IMR-90 (cell line): ENCODE results near the gene HYI. TPM values are rescaled to one million over a fixed set of nuclear protein-coding genes. Genes with fewer than 3 reads are reported as not detected.
A peak's percentile ranks its signal among the peaks of the same experiment; 100 is the strongest.

Experiments
- ATAC-seq: fragments of 200-7000 bp; cut with Tn5 transposase; 2 replicates; pipeline ENCODE4 v1.9.1; 2020; ENCODE audit warnings: low read depth, mild to moderate bottlenecking, moderate library complexity
- BruUV-seq: library from RNA; stranded (reverse); fragments of 400-500 nt; replicated peaks from 2 replicates; lab custom pipeline; 2021; lab: Mats Ljungman, UMichigan
- CTCF ChIA-PET: fragments of 300-600 bp; formaldehyde crosslinking; extraction: SDS; loops from one replicate; lab custom pipeline; 2021; ENCODE audit warnings: antibody characterized with exemption; lab: Yijun Ruan, JAX
- POLR2A ChIA-PET: fragments of 300-600 bp; sonication (Branson Sonifier 250); formaldehyde crosslinking; loops from one replicate; lab custom pipeline; 2022; ENCODE audit warnings: antibody characterized with exemption; ENCODE audit not compliant: unreplicated experiment; lab: Charles Lee
- DNase-seq: peaks from one replicate; pipeline ENCODE4 v3.0.0; 2013
- H2AFZ ChIP-seq: replicated peaks from 2 replicates; pipeline ENCODE3; 2013; ENCODE audit warnings: low read length, mild to moderate bottlenecking; ENCODE audit not compliant: poor library complexity
- H2AK5ac ChIP-seq: 2 replicates; pipeline ENCODE4 v1.6.1; 2013; ENCODE audit warnings: low read depth, low read length, inconsistent platforms
- H2AK9ac ChIP-seq: replicated peaks from 2 replicates; pipeline ENCODE3; 2013; ENCODE audit warnings: mild to moderate bottlenecking, low read depth, low read length, moderate library complexity; ENCODE audit not compliant: poor library complexity
- H2BK120ac ChIP-seq: 2 replicates; pipeline ENCODE4 v1.6.1; 2013; ENCODE audit warnings: low read depth, low read length, inconsistent platforms
- H2BK15ac ChIP-seq: 3 replicates; pipeline ENCODE4 v1.6.1; 2013; ENCODE audit warnings: low read depth, low read length, inconsistent platforms
- H2BK20ac ChIP-seq: 2 replicates; pipeline ENCODE4 v1.6.1; 2013; ENCODE audit warnings: low read depth, mild to moderate bottlenecking, inconsistent platforms, low read length, moderate library complexity
- H2BK5ac ChIP-seq: 2 replicates; pipeline ENCODE4 v1.6.1; 2013; ENCODE audit warnings: mild to moderate bottlenecking, low read depth, low read length, inconsistent platforms; ENCODE audit not compliant: poor library complexity, severe bottlenecking
- H3K14ac ChIP-seq: replicated peaks from 2 replicates; pipeline ENCODE4 v1.6.1; 2013; ENCODE audit warnings: low read depth, low read length, inconsistent platforms
- H3K18ac ChIP-seq: 2 replicates; pipeline ENCODE4 v1.6.1; 2013; ENCODE audit warnings: low read depth, low read length, control low read depth
- H3K23ac ChIP-seq: 2 replicates; pipeline ENCODE4 v1.6.1; 2013; ENCODE audit warnings: low read depth, low read length, inconsistent platforms
- H3K27ac ChIP-seq: 2 replicates; pipeline ENCODE4 v1.5.1; 2013; ENCODE audit warnings: mild to moderate bottlenecking, control low read depth, low read length; ENCODE audit not compliant: insufficient read depth
- H3K27me3 ChIP-seq: 2 replicates; pipeline ENCODE4 v1.6.1; 2013; ENCODE audit warnings: low read length; ENCODE audit not compliant: control insufficient read depth, insufficient read depth
- H3K36me3 ChIP-seq: 2 replicates; pipeline ENCODE4 v1.6.1; 2013; ENCODE audit warnings: low read length, mixed read lengths; ENCODE audit not compliant: control insufficient read depth, insufficient read depth
- H3K4ac ChIP-seq: 2 replicates; pipeline ENCODE4 v1.6.1; 2013; ENCODE audit warnings: low read depth, low read length, inconsistent platforms
- H3K4me1 ChIP-seq: 2 replicates; pipeline ENCODE4 v1.6.1; 2013; ENCODE audit warnings: low read length, mixed read lengths; ENCODE audit not compliant: control insufficient read depth, insufficient read depth
- H3K4me2 ChIP-seq: 2 replicates; pipeline ENCODE4 v1.6.1; 2013; ENCODE audit warnings: low read depth, mild to moderate bottlenecking, control low read depth, low read length, moderate library complexity
- H3K4me3 ChIP-seq: 2 replicates; pipeline ENCODE4 v1.5.1; 2013; ENCODE audit warnings: low read depth, mild to moderate bottlenecking, control low read depth, low read length, moderate library complexity; ENCODE audit not compliant: insufficient read depth
- H3K56ac ChIP-seq: 2 replicates; pipeline ENCODE4 v1.6.1; 2013; ENCODE audit warnings: low read length, inconsistent platforms; ENCODE audit not compliant: insufficient read depth; ENCODE audit errors: extremely low read depth
- H3K79me1 ChIP-seq, 2 experiments: 2 replicates each; pipeline ENCODE4 v1.6.1; 2013; ENCODE audit warnings: low read length in 2 of 2, inconsistent platforms in 1 of 2, low read depth in 1 of 2
- H3K9ac ChIP-seq: 2 replicates; pipeline ENCODE4 v1.6.1; 2013; ENCODE audit warnings: low read depth, low read length, control low read depth
- H3K9me1 ChIP-seq: 2 replicates; pipeline ENCODE4 v1.6.1; 2013; ENCODE audit warnings: low read length, inconsistent platforms; ENCODE audit not compliant: insufficient read depth
- H3K9me3 ChIP-seq: 2 replicates; pipeline ENCODE4 v1.6.1; 2013; ENCODE audit warnings: low read length; ENCODE audit not compliant: control insufficient read depth, insufficient read depth
- H4K20me1 ChIP-seq: 2 replicates; pipeline ENCODE4 v1.6.1; 2013; ENCODE audit warnings: low read length, inconsistent platforms; ENCODE audit not compliant: insufficient read depth
- H4K5ac ChIP-seq: 2 replicates; pipeline ENCODE4 v1.6.1; 2013; ENCODE audit warnings: mild to moderate bottlenecking, low read depth, low read length, control low read depth
- H4K8ac ChIP-seq, 2 experiments: 2 replicates each; pipeline ENCODE4 v1.6.1; 2013; ENCODE audit warnings: low read depth in 2 of 2, low read length in 2 of 2, control low read depth in 1 of 2, inconsistent platforms in 1 of 2
- H4K91ac ChIP-seq: 2 replicates; pipeline ENCODE4 v1.6.1; 2013; ENCODE audit warnings: low read depth, low read length, inconsistent platforms; ENCODE audit not compliant: insufficient read depth
- BHLHE40 ChIP-seq: fragments of 150-350 bp; IDR thresholded peaks from 2 replicates; pipeline ENCODE4 v1.6.1; 2016; ENCODE audit warnings: mild to moderate bottlenecking, low read depth, low read length
- CHD1 ChIP-seq: IDR thresholded peaks from 2 replicates; pipeline ENCODE4 v1.6.1; 2012; ENCODE audit warnings: low read depth, low read length, improper control_type of control experiment
- MXI1 ChIP-seq: IDR thresholded peaks from 2 replicates; pipeline ENCODE4 v1.6.1; 2012; ENCODE audit warnings: low read depth, mild to moderate bottlenecking, low read length, moderate library complexity, borderline replicate concordance
- NFE2L2 ChIP-seq: fragments of 150-350 bp; IDR thresholded peaks from 2 replicates; pipeline ENCODE4 v1.6.1; 2016; ENCODE audit warnings: low read depth, mild to moderate bottlenecking, low read length
- POLR2A ChIP-seq: IDR thresholded peaks from 2 replicates; pipeline ENCODE4 v1.6.1; 2012; ENCODE audit warnings: mild to moderate bottlenecking, low read depth, low read length
- RAD21 ChIP-seq: IDR thresholded peaks from 2 replicates; pipeline ENCODE4 v1.6.1; 2012; ENCODE audit warnings: low read length, improper control_type of control experiment
- RCOR1 ChIP-seq: IDR thresholded peaks from 2 replicates; pipeline ENCODE4 v1.6.1; 2012; ENCODE audit warnings: mild to moderate bottlenecking, low read length, improper control_type of control experiment; ENCODE audit not compliant: insufficient replicate concordance
- RFX5 ChIP-seq: IDR thresholded peaks from 2 replicates; pipeline ENCODE4 v1.8.0; 2012; ENCODE audit warnings: low read depth, mild to moderate bottlenecking, low read length, moderate library complexity
- SMC3 ChIP-seq: fragments of 150-350 bp; IDR thresholded peaks from 2 replicates; pipeline ENCODE4 v1.6.1; 2016; ENCODE audit warnings: low read depth, mild to moderate bottlenecking, antibody characterized with exemption, low read length, moderate library complexity
- WGBS, 2 experiments: methylation state at CpG; one replicate each; pipeline versions ENCODE4 v1.1.5 to v1.1.7; 2013; ENCODE audit warnings: missing lambda C conversion rate in 2 of 2; ENCODE audit not compliant: insufficient read length in 1 of 2; ENCODE audit errors: extremely low coverage in 2 of 2; 5-methylcytosine and 5-hydroxymethylcytosine counted together
- dilution Hi-C: fragments of 300-500 bp; cut with HindIII; formaldehyde crosslinking; loops from one replicate; pipeline ENCODE4 v1.14.3; 2018; ENCODE audit warnings: low sequenced_read_pairs; ENCODE audit not compliant: unreplicated experiment
- in situ Hi-C: fragments of 300-500 bp; cut with MboI; formaldehyde crosslinking; loops from 3 replicates; pipeline ENCODE4 v1.14.3; 2019; ENCODE audit warnings: low sequenced_read_pairs, inconsistent platforms, mixed read lengths
- intact Hi-C: fragments of 100-400 bp; cut with micrococcal nuclease; formaldehyde crosslinking; loops from 2 replicates; pipeline ENCODE4 v1.10.0; 2022
- polyA plus RNA-seq, 3 experiments: library from polyadenylated mRNA; depleted of rRNA; stranded (reverse); fragments of >200 nt; gene quantifications; 2 replicates each; pipeline ENCODE4 v1.2.3, GENCODE V29; 2012; ENCODE audit warnings: low replicate concordance in 1 of 3
- total RNA-seq: library from RNA; depleted of rRNA; stranded (reverse); fragments of >200 nt; gene quantifications from 2 replicates; pipeline ENCODE4 v1.2.3, GENCODE V29; 2012
- TF ChIP-seq, protein P1 (sequence below): fragments of 150-350 bp; IDR thresholded peaks from 2 replicates; pipeline ENCODE4 v1.6.1; 2017; ENCODE audit warnings: mild to moderate bottlenecking, antibody characterized with exemption, low read length, low read depth
- TF ChIP-seq, protein P2 (sequence below): conservative IDR thresholded peaks from 2 replicates; pipeline ENCODE4 v1.5.1; 2012; ENCODE audit warnings: mild to moderate bottlenecking, low read depth, low read length, improper control_type of control experiment
- TF ChIP-seq, protein P3 (sequence below): fragments of 150-350 bp; IDR thresholded peaks from 2 replicates; pipeline ENCODE4 v1.6.1; 2016; ENCODE audit warnings: low read depth, mild to moderate bottlenecking, low read length, moderate library complexity, borderline replicate concordance

Gene HYI
- total and polyA plus RNA-seq, 2 of the 4 experiments (the other 2 are of a cell fraction): 21.5 to 53.7 TPM

DNA sequence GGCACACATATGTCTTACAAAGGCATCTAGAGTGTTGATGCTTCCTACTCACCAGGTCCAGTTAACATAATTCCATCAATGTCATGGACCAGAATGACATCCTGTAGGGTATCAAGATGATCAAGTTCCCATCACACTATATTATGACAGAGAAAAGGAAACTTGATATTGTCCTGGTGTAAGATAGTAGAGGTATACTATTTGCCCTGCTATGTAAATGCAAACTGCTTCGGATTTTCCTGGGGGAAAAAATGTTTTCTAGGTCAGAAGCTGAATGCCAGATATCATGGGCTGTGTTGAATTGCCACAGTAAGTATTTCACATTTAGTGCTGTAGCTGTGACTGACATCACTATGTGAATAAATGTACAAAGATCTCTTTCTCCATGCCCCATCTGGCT, 16.2 kb upstream of the HYI start:
- H3K79me1 ChIP-seq: peaks cover 0 to 10% of the 10 kb centered on the region in 2 experiments; a peak in 3 of 4 replicates
- H2BK15ac ChIP-seq: peak overlapping the region; percentile 92
- no peak overlapping the region for H3K4me3 ChIP-seq
- no peak overlapping the region for H2AK9ac ChIP-seq
- no peak overlapping the region for H2BK5ac ChIP-seq
- H4K8ac ChIP-seq: peak overlapping the region; percentile 41 to 95; a peak in 2 of 4 replicates
- no peaks in the 10 kb centered on the region for H3K36me3 ChIP-seq
- H3K4me2 ChIP-seq: no peak overlapping the region
- intact Hi-C loops: no loop called here
- peak overlapping the region; percentile 65 for H2AK5ac ChIP-seq
- no peaks in the 10 kb centered on the region for H4K20me1 ChIP-seq
- no peak for TF ChIP-seq SMC3
- TF ChIP-seq MXI1: no peak
- TF ChIP-seq, protein P1, sequence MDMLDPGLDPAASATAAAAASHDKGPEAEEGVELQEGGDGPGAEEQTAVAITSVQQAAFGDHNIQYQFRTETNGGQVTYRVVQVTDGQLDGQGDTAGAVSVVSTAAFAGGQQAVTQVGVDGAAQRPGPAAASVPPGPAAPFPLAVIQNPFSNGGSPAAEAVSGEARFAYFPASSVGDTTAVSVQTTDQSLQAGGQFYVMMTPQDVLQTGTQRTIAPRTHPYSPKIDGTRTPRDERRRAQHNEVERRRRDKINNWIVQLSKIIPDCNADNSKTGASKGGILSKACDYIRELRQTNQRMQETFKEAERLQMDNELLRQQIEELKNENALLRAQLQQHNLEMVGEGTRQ: no peak
- no peak for TF ChIP-seq RFX5
- TF ChIP-seq RCOR1: no peak
- no peak for TF ChIP-seq BHLHE40
- no peak for TF ChIP-seq RAD21
- TF ChIP-seq, protein P2, sequence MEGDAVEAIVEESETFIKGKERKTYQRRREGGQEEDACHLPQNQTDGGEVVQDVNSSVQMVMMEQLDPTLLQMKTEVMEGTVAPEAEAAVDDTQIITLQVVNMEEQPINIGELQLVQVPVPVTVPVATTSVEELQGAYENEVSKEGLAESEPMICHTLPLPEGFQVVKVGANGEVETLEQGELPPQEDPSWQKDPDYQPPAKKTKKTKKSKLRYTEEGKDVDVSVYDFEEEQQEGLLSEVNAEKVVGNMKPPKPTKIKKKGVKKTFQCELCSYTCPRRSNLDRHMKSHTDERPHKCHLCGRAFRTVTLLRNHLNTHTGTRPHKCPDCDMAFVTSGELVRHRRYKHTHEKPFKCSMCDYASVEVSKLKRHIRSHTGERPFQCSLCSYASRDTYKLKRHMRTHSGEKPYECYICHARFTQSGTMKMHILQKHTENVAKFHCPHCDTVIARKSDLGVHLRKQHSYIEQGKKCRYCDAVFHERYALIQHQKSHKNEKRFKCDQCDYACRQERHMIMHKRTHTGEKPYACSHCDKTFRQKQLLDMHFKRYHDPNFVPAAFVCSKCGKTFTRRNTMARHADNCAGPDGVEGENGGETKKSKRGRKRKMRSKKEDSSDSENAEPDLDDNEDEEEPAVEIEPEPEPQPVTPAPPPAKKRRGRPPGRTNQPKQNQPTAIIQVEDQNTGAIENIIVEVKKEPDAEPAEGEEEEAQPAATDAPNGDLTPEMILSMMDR: no peak
- TF ChIP-seq POLR2A: no peak
- TF ChIP-seq NFE2L2: no peak
- TF ChIP-seq, protein P3, sequence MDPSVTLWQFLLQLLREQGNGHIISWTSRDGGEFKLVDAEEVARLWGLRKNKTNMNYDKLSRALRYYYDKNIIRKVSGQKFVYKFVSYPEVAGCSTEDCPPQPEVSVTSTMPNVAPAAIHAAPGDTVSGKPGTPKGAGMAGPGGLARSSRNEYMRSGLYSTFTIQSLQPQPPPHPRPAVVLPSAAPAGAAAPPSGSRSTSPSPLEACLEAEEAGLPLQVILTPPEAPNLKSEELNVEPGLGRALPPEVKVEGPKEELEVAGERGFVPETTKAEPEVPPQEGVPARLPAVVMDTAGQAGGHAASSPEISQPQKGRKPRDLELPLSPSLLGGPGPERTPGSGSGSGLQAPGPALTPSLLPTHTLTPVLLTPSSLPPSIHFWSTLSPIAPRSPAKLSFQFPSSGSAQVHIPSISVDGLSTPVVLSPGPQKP: no peak
- no peak for TF ChIP-seq CHD1
- no CpG with 5 or more reads among the region's 1 CpG for WGBS, 2 experiments
- peak overlapping the region; percentile 21; the same call in 1 of the 2 replicates for H3K18ac ChIP-seq
- H4K91ac ChIP-seq: peak overlapping the region; percentile 16; the same call in 1 of the 2 replicates
- no peak overlapping the region for H3K9ac ChIP-seq
- peak overlapping the region; percentile 100 for H2BK120ac ChIP-seq
- peaks cover 18% of the 10 kb centered on the region for H3K9me1 ChIP-seq
- no peak for ATAC-seq
- H3K56ac ChIP-seq: no peak overlapping the region
- H3K14ac ChIP-seq: peak overlapping the region; percentile 97
- H3K9me3 ChIP-seq: no peaks in the 10 kb centered on the region
- H3K27ac ChIP-seq: no peak overlapping the region
- H3K23ac ChIP-seq: peak overlapping the region; percentile 44; the same call in 1 of the 2 replicates
- CTCF ChIA-PET: no interaction called here
- H3K4me1 ChIP-seq: peaks cover 14% of the 10 kb centered on the region
- no peaks in the 10 kb centered on the region for H3K27me3 ChIP-seq
- POLR2A ChIA-PET: no interaction called here
- H2AFZ ChIP-seq: no peak overlapping the region
- no TSS peak for BruUV-seq
- in situ Hi-C loops: no loop called here
- H2BK20ac ChIP-seq: peak overlapping the region; percentile 99
- peak overlapping the region; percentile 18; the same call in 1 of the 2 replicates for H4K5ac ChIP-seq
- peak overlapping the region; percentile 100 for H3K4ac ChIP-seq
- DNase-seq: no peak
- dilution Hi-C loops: no loop called here
